PFSK-1 (cell line): ENCODE data around the gene UQCRC2.

Source experiments
- FOXP2 ChIP-seq: optimal IDR thresholded peaks from 2 replicates; pipeline ENCODE3; 2011; ENCODE audit warnings: borderline replicate concordance, control low read depth, inconsistent platforms; ENCODE audit not compliant: insufficient read depth; ENCODE audit errors: extremely low read length, extremely low read depth
- POLR2AphosphoS5 ChIP-seq: IDR thresholded peaks from 2 replicates; pipeline ENCODE4 v1.6.1; 2012; ENCODE audit warnings: low read depth, mild to moderate bottlenecking, control low read depth, low read length, moderate library complexity
- REST ChIP-seq, 2 experiments: IDR thresholded peaks; 2 replicates each; pipeline versions ENCODE4 v1.6.1 to v1.8.0; 2011 to 2012; ENCODE audit warnings: low read depth in 2 of 2, low read length in 2 of 2, control low read depth in 1 of 2, inconsistent platforms in 1 of 2, mild to moderate bottlenecking in 1 of 2, moderate library complexity in 1 of 2; ENCODE audit not compliant: insufficient read depth in 1 of 2
- SIN3A ChIP-seq: IDR thresholded peaks from 2 replicates; pipeline ENCODE4 v1.6.1; 2012; ENCODE audit warnings: mild to moderate bottlenecking, low read length, moderate library complexity, borderline replicate concordance; ENCODE audit not compliant: insufficient read depth
- TAF1 ChIP-seq: IDR thresholded peaks from 2 replicates; pipeline ENCODE4 v1.6.1; 2012; ENCODE audit warnings: low read length, control low read depth, borderline replicate concordance; ENCODE audit not compliant: insufficient read depth

Gene UQCRC2

GRCh38 chr16:22016927-22017326 lies 63.8 kb downstream of the UQCRC2 start:
- TF ChIP-seq SIN3A (no peak), REST (IDR thresholded peaks at IDR 0.05; ENCODE audit: insufficient read depth in 1 of 2, low read depth in 2 of 2, low read length in 2 of 2) (no peak), POLR2AphosphoS5 (no peak), TAF1 (no peak), FOXP2 (no peak)

GRCh38 chr16:22018559-22018958 lies 65.4 kb downstream of the UQCRC2 start:
- TF ChIP-seq REST (IDR thresholded peaks at IDR 0.05; ENCODE audit: insufficient read depth in 1 of 2, low read depth in 2 of 2, low read length in 2 of 2) (no peak), SIN3A (no peak), FOXP2 (no peak), POLR2AphosphoS5 (no peak)

GRCh38 chr16:22022151-22022550 lies 69.0 kb downstream of the UQCRC2 start:
- no peak for TF ChIP-seq FOXP2

- TF ChIP-seq TAF1 = no peak
- TF ChIP-seq REST (IDR thresholded peaks at IDR 0.05; ENCODE audit: insufficient read depth in 1 of 2, low read depth in 2 of 2, low read length in 2 of 2) = no peak
- no peak for TF ChIP-seq SIN3A
- TF ChIP-seq POLR2AphosphoS5 = no peak
- TF ChIP-seq FOXP2 = no peak
Observed at GRCh38 chr16:22023505-22023904, 70.3 kb downstream of the UQCRC2 start.

- no peak for TF ChIP-seq SIN3A
- no peak for TF ChIP-seq FOXP2
- TF ChIP-seq REST (IDR thresholded peaks at IDR 0.05; ENCODE audit: insufficient read depth in 1 of 2, low read depth in 2 of 2, low read length in 2 of 2) = no peak
- TF ChIP-seq TAF1 = no peak
- TF ChIP-seq POLR2AphosphoS5 = no peak
Observed at GRCh38 chr16:22027633-22028032, 74.5 kb downstream of the UQCRC2 start.
